SK-MEL-5 (cell line): ENCODE measurements around the gene TAMALIN. TPM values are rescaled to one million over a fixed set of nuclear protein-coding genes. Genes with fewer than 3 reads are reported as not detected.

ENCODE experiments used
- DNase-seq: peaks from one replicate; pipeline ENCODE4 v3.0.0-alpha.2; 2016; ENCODE audit warnings: low read depth, low spot score
- in situ Hi-C: cut with HindIII; loops from 2 replicates; pipeline ENCODE4 v1.10.0; 2016; ENCODE audit warnings: low sequenced_read_pairs, high pct_unique_total_duplicates, low pct_unique_long_range_greater_than_20kb
- total RNA-seq: library from RNA; depleted of rRNA; stranded (reverse); fragments of >200 nt; shearing (Covaris generic); gene quantifications from 2 replicates; pipeline ENCODE4 v1.2.3, GENCODE V29; 2014

Gene TAMALIN
- total RNA-seq, 1 experiment from 2014 or later = 25.5 TPM

- in situ Hi-C loops = no loop called here
- no peak for DNase-seq
Observed at GRCh38 chr12:52023976-52024688, 17.4 kb downstream of the TAMALIN start.

- DNase-seq = peak; percentile 61
- in situ Hi-C loops = no loop called here
Observed at GRCh38 chr12:52024845-52025230, 18.1 kb downstream of the TAMALIN start.

- no peak for DNase-seq
- in situ Hi-C loops = no loop called here
Observed at GRCh38 chr12:52026263-52026662, 19.5 kb downstream of the TAMALIN start.

GRCh38 chr12:52027085-52027843 lies 20.5 kb downstream of the TAMALIN start:
- in situ Hi-C loops = no loop called here

GRCh38 chr12:52029685-52030084 lies 22.9 kb downstream of the TAMALIN start:
- peak; percentile 42 for DNase-seq
- in situ Hi-C loops = no loop called here

More at GRCh38 chr12:52027085-52027843, 20.5 kb downstream of the TAMALIN start:
- peak; percentile 22 for DNase-seq

- in situ Hi-C loops = no loop called here
- no peak for DNase-seq
Observed at GRCh38 chr12:52032446-52032803, 25.7 kb downstream of the TAMALIN start.

GRCh38 chr12:52032804-52033445 lies 26.2 kb downstream of the TAMALIN start:
- in situ Hi-C loops = no loop called here
- DNase-seq = peak; percentile 37

GRCh38 chr12:52033446-52034140 lies 26.8 kb downstream of the TAMALIN start:
- in situ Hi-C loops = no loop called here
- no peak for DNase-seq

- in situ Hi-C loops = no loop called here
- no peak for DNase-seq
Observed at GRCh38 chr12:52035190-52035589, 28.4 kb downstream of the TAMALIN start.

- no peak for DNase-seq
- in situ Hi-C loops = no loop called here
Observed at GRCh38 chr12:52035926-52036325, 29.2 kb downstream of the TAMALIN start.

GRCh38 chr12:52036587-52037171 lies 29.9 kb downstream of the TAMALIN start:
- peak; percentile 77 for DNase-seq
- in situ Hi-C loops = no loop called here

- in situ Hi-C loops = no loop called here
- DNase-seq = no peak
Observed at GRCh38 chr12:52037248-52037861, 30.6 kb downstream of the TAMALIN start.

- in situ Hi-C loops = no loop called here
Observed at GRCh38 chr12:52038447-52038846, 31.7 kb downstream of the TAMALIN start.

GRCh38 chr12:52041035-52041434 lies 34.3 kb downstream of the TAMALIN start:
- in situ Hi-C loops = no loop called here
- DNase-seq = no peak

More at GRCh38 chr12:52038447-52038846, 31.7 kb downstream of the TAMALIN start:
- no peak for DNase-seq

- in situ Hi-C loops = no loop called here
- no peak for DNase-seq
Observed at GRCh38 chr12:52041695-52042123, 35.0 kb downstream of the TAMALIN start.

GRCh38 chr12:52042706-52043385 lies 36.1 kb downstream of the TAMALIN start:
- in situ Hi-C loops = no loop called here
- no peak for DNase-seq
